Neural cell (in vitro differentiated cells): Measurements from ENCODE around the gene ZFPM1. TPM values are rescaled to one million over a fixed set of nuclear protein-coding genes. Genes with fewer than 3 reads are reported as not detected.

ENCODE experiments used
- H2AFZ ChIP-seq: fragments of 200-600, 300-800 bp; sonication (generic), shearing (Covaris generic); 2 replicates; pipeline ENCODE4 v1.6.0; 2014; ENCODE audit warnings: low read depth, mild to moderate bottlenecking, antibody characterized with exemption, low read length, moderate library complexity
- H3F3A ChIP-seq: fragments of 200-600 bp; shearing (Covaris generic); 2 replicates; pipeline ENCODE4 v1.6.1; 2016; ENCODE audit warnings: mild to moderate bottlenecking, moderate library complexity, mixed read lengths, antibody characterized with exemption, low read length; ENCODE audit not compliant: insufficient read depth, poor library complexity, severe bottlenecking
- H3K27ac ChIP-seq: fragments of 200-600, 300-800 bp; sonication (generic), shearing (Covaris generic); 2 replicates; pipeline ENCODE4 v1.5.1; 2014; ENCODE audit warnings: mild to moderate bottlenecking, low read length, moderate library complexity
- H3K27me3 ChIP-seq: fragments of 300-800, 200-600 bp; sonication (generic), shearing (Covaris generic); 2 replicates; pipeline ENCODE4 v1.6.0; 2014; ENCODE audit warnings: mild to moderate bottlenecking, low read depth, low read length, moderate library complexity; ENCODE audit not compliant: insufficient read depth
- H3K36me3 ChIP-seq: fragments of 300-800, 200-600 bp; sonication (generic), shearing (Covaris generic); 2 replicates; pipeline ENCODE4 v1.5.1; 2014; ENCODE audit warnings: mild to moderate bottlenecking, antibody characterized with exemption, low read length, moderate library complexity; ENCODE audit not compliant: insufficient read depth
- H3K4me2 ChIP-seq: fragments of 300-800, 200-600 bp; sonication (generic), shearing (Covaris generic); 2 replicates; pipeline ENCODE4 v1.6.0; 2014; ENCODE audit warnings: mild to moderate bottlenecking, low read length
- H3K4me3 ChIP-seq: fragments of 300-800, 200-600 bp; sonication (generic), shearing (Covaris generic); 2 replicates; pipeline ENCODE4 v1.5.1; 2014; ENCODE audit warnings: mild to moderate bottlenecking, low read length, moderate library complexity
- H3K79me2 ChIP-seq: fragments of 200-600 bp; shearing (Covaris generic); replicated peaks from 2 replicates; pipeline ENCODE4 v1.6.0; 2014; ENCODE audit warnings: mild to moderate bottlenecking, low read length, moderate library complexity; ENCODE audit not compliant: insufficient read depth
- H3K9ac ChIP-seq: fragments of 300-800, 200-600 bp; sonication (generic), shearing (Covaris generic); 2 replicates; pipeline ENCODE4 v1.6.1; 2016; ENCODE audit warnings: mild to moderate bottlenecking, low read length, mixed read lengths
- H3K9me2 ChIP-seq: fragments of 200-600 bp; shearing (Covaris generic); 2 replicates; pipeline ENCODE4 v1.6.1; 2016; ENCODE audit warnings: mild to moderate bottlenecking, low read length, mixed read lengths; ENCODE audit not compliant: insufficient read depth
- H3K9me3 ChIP-seq: fragments of 200-600, 300-800 bp; sonication (generic), shearing (Covaris generic); 2 replicates; pipeline ENCODE4 v1.6.1; 2016; ENCODE audit warnings: mild to moderate bottlenecking, mixed run types, low read length, moderate library complexity, mixed read lengths
- H4K20me1 ChIP-seq: fragments of 200-600 bp; shearing (Covaris generic); 2 replicates; pipeline ENCODE4 v1.6.1; 2016; ENCODE audit warnings: mild to moderate bottlenecking, mixed run types; ENCODE audit not compliant: insufficient read depth
- EP300 ChIP-seq: fragments of 450-650 bp; conservative IDR thresholded peaks from 2 replicates; pipeline ENCODE4 v1.6.1; 2014; ENCODE audit warnings: antibody characterized with exemption, mild to moderate bottlenecking, moderate library complexity; ENCODE audit not compliant: poor library complexity, severe bottlenecking
- EZH2 ChIP-seq: fragments of 200-600, 300-800 bp; shearing (Covaris generic), sonication (generic); IDR thresholded peaks from 2 replicates; pipeline ENCODE4 v1.6.1; 2014; ENCODE audit warnings: antibody characterized with exemption, low read length, borderline replicate concordance, mild to moderate bottlenecking; ENCODE audit not compliant: insufficient read depth, poor library complexity, severe bottlenecking
- MXI1 ChIP-seq: fragments of 450-650 bp; conservative IDR thresholded peaks from 2 replicates; pipeline ENCODE4 v1.6.1; 2014; ENCODE audit warnings: antibody characterized with exemption, mild to moderate bottlenecking; ENCODE audit not compliant: poor library complexity, severe bottlenecking
- POLR2AphosphoS5 ChIP-seq: IDR thresholded peaks from 2 replicates; pipeline ENCODE4 v1.6.1; 2012
- REST ChIP-seq: IDR thresholded peaks from 2 replicates; pipeline ENCODE4 v1.6.1; 2012; ENCODE audit warnings: borderline replicate concordance
- SMC3 ChIP-seq: fragments of 450-650 bp; conservative IDR thresholded peaks from 2 replicates; pipeline ENCODE4 v1.6.1; 2014; ENCODE audit warnings: antibody characterized with exemption, mild to moderate bottlenecking, moderate library complexity; ENCODE audit not compliant: poor library complexity
- TAF1 ChIP-seq: IDR thresholded peaks from 2 replicates; pipeline ENCODE4 v1.6.1; 2012; ENCODE audit warnings: low read depth
- polyA plus RNA-seq: library from polyadenylated mRNA; depleted of rRNA; stranded (reverse); fragments of >200 nt; gene quantifications from 2 replicates; pipeline ENCODE4 v1.2.3, GENCODE V29; 2014
- TF ChIP-seq, protein P1 (sequence below): fragments of 450-650 bp; IDR thresholded peaks from 2 replicates; pipeline ENCODE4 v1.5.1; 2014; ENCODE audit warnings: antibody characterized with exemption, mild to moderate bottlenecking, moderate library complexity; ENCODE audit not compliant: poor library complexity, severe bottlenecking

The ZFPM1 gene
- polyA plus RNA-seq, 1 donor from 2014 or later: 0.41 TPM

GRCh38 chr16:88534638-88535190 lies 81.6 kb downstream of the ZFPM1 start:
- no peaks in the 10 kb centered on the region for H4K20me1 ChIP-seq
- peak overlapping the region; percentile 77 for H3K9ac ChIP-seq
- no peaks in the 10 kb centered on the region for H3K9me2 ChIP-seq
- no peaks in the 10 kb centered on the region for H3K79me2 ChIP-seq
- H3K9me3 ChIP-seq: no peaks in the 10 kb centered on the region
- peak overlapping the region; percentile 67 for H3K4me3 ChIP-seq
- TF ChIP-seq EP300 (no peak), POLR2AphosphoS5 (no peak), EZH2 (no peak), TAF1 (no peak), MXI1 (no peak)
- TF ChIP-seq, protein P1, sequence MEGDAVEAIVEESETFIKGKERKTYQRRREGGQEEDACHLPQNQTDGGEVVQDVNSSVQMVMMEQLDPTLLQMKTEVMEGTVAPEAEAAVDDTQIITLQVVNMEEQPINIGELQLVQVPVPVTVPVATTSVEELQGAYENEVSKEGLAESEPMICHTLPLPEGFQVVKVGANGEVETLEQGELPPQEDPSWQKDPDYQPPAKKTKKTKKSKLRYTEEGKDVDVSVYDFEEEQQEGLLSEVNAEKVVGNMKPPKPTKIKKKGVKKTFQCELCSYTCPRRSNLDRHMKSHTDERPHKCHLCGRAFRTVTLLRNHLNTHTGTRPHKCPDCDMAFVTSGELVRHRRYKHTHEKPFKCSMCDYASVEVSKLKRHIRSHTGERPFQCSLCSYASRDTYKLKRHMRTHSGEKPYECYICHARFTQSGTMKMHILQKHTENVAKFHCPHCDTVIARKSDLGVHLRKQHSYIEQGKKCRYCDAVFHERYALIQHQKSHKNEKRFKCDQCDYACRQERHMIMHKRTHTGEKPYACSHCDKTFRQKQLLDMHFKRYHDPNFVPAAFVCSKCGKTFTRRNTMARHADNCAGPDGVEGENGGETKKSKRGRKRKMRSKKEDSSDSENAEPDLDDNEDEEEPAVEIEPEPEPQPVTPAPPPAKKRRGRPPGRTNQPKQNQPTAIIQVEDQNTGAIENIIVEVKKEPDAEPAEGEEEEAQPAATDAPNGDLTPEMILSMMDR: no peak
- no peak overlapping the region for H3K4me2 ChIP-seq
- no peaks in the 10 kb centered on the region for H3K36me3 ChIP-seq
- H3F3A ChIP-seq: no peaks in the 10 kb centered on the region
- no peak overlapping the region for H3K27ac ChIP-seq
- H2AFZ ChIP-seq: no peak overlapping the region
- H3K27me3 ChIP-seq: no peaks in the 10 kb centered on the region

GRCh38 chr16:88535191-88535856 lies 82.2 kb downstream of the ZFPM1 start:
- Histone ChIP-seq H3K9ac (peak overlapping the region; percentile 52), H3K4me2 (no peak overlapping the region)

More at GRCh38 chr16:88535191-88535856, 82.2 kb downstream of the ZFPM1 start:
- no peak overlapping the region for H3K27ac ChIP-seq
- H3K27me3 ChIP-seq: no peaks in the 10 kb centered on the region
- H3F3A ChIP-seq: no peaks in the 10 kb centered on the region
- no peaks in the 10 kb centered on the region for H3K79me2 ChIP-seq
- H2AFZ ChIP-seq: no peak overlapping the region
- TF ChIP-seq REST: no peak
- TF ChIP-seq, protein P1: no peak
- TF ChIP-seq SMC3: no peak
- TF ChIP-seq POLR2AphosphoS5: no peak
- no peak for TF ChIP-seq EP300
- no peaks in the 10 kb centered on the region for H3K9me3 ChIP-seq
- peak overlapping the region; percentile 67 for H3K4me3 ChIP-seq
- no peaks in the 10 kb centered on the region for H4K20me1 ChIP-seq
- no peaks in the 10 kb centered on the region for H3K9me2 ChIP-seq
- H3K36me3 ChIP-seq: no peaks in the 10 kb centered on the region
